ENCODE measurements around the gene TUBB3. TPM values are rescaled to one million over a fixed set of nuclear protein-coding genes. Genes with fewer than 3 reads are reported as not detected.

TUBB3 gene
- total and polyA plus RNA-seq, 10 donors = 0.41 to 4.3 (median 1.1) TPM; not detected in 2

DNA sequence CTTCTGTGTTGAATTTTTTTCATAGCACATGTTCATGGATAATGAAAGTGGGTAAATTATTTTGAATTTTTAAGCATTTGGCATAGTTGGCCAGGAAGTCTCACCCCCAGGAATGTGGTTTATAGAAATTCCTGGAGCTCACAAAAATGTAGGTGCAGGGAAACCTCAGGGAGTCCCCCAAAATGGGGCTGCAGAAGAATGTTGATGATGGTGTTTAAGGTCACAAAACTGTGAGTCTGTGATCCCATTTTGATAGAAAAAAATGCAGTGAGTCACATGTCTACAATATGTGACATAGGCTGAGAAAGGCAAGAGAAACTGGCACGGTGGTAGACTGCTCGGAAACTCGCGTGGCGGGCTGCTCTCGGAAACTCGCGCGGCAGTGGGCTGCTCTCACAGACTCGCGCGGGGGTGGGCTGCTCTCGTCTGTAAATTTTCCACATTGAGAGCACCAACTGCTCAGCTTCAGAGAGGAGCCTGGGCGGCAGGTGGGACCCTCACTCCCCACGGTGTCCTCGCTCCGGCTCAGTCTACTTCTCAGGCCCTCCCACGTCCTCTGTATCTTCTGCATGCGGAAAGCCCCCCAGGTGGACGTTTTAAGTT, 23.2 kb upstream of the TUBB3 start:
- Histone ChIP-seq H3K36me3 (peaks cover 5 to 89% (median 86%) of the 10 kb centered on the region in 6 donors), H3K4me1 (no peaks in the 10 kb centered on the region), H3K27me3 (replicated peaks in 1 of 7) (no peaks in the 10 kb centered on the region), H3K9me3 (no peaks in the 10 kb centered on the region), H3K27ac (no peak overlapping the region), H3K4me3 (no peak overlapping the region)
- TF ChIP-seq POLR2AphosphoS5 (IDR thresholded peaks at IDR 0.05) = no peak
- TF ChIP-seq, protein P1, sequence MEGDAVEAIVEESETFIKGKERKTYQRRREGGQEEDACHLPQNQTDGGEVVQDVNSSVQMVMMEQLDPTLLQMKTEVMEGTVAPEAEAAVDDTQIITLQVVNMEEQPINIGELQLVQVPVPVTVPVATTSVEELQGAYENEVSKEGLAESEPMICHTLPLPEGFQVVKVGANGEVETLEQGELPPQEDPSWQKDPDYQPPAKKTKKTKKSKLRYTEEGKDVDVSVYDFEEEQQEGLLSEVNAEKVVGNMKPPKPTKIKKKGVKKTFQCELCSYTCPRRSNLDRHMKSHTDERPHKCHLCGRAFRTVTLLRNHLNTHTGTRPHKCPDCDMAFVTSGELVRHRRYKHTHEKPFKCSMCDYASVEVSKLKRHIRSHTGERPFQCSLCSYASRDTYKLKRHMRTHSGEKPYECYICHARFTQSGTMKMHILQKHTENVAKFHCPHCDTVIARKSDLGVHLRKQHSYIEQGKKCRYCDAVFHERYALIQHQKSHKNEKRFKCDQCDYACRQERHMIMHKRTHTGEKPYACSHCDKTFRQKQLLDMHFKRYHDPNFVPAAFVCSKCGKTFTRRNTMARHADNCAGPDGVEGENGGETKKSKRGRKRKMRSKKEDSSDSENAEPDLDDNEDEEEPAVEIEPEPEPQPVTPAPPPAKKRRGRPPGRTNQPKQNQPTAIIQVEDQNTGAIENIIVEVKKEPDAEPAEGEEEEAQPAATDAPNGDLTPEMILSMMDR (IDR thresholded peaks at IDR 0.05 in 8 of 11, conservative IDR thresholded peaks at IDR 0.05 in 3 of 11) = no peak
- DNase-seq = no peak
- intact Hi-C loops (cut with DNase I; ENCODE audit: low total_unique reads) = no loop called here
- WGBS, 5 donors = 89 to 96% (median 94%) methylated on average over 20 of the region's 20 CpGs

DNA sequence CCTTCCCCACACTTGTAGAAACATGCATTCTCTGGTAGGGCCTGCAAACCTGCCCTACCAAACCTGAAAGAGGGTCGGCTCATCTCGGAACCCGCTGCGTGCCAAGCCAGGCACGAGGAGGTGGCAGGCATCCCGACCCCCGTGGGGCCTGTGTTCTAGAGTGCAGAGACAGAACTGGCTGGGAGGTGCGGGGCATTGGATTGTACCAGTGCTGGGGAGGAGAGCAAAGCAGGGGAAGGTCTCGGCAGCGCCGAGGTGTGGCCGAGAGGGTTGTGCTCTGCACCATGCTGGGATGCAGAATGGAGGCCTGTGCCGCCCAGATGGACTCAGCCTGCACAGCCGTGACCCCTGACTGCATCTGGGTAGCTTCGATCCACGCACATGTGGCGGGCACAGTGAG, 22.3 kb upstream of the TUBB3 start:
- 92 to 99% (median 96%) methylated on average over 14 to 17 of the region's 17 CpGs for WGBS, 5 donors
- DNase-seq = no peak
- no peak overlapping the region for H3K27ac ChIP-seq
- intact Hi-C loops (cut with DNase I; ENCODE audit: low total_unique reads) = no loop called here
- peaks cover 5 to 89% (median 86%) of the 10 kb centered on the region in 6 donors for H3K36me3 ChIP-seq
- no peaks in the 10 kb centered on the region for H3K9me3 ChIP-seq
- TF ChIP-seq, protein P1 (IDR thresholded peaks at IDR 0.05 in 8 of 11, conservative IDR thresholded peaks at IDR 0.05 in 3 of 11) = no peak
- TF ChIP-seq POLR2A (IDR thresholded peaks at IDR 0.05) (no peak), POLR2AphosphoS5 (IDR thresholded peaks at IDR 0.05) (peak in 2 of 3 donors; percentile 31 to 56)
- no peaks in the 10 kb centered on the region for H3K27me3 ChIP-seq (replicated peaks in 1 of 7)
- no peak overlapping the region for H3K4me3 ChIP-seq
- no peaks in the 10 kb centered on the region for H3K4me1 ChIP-seq

DNA sequence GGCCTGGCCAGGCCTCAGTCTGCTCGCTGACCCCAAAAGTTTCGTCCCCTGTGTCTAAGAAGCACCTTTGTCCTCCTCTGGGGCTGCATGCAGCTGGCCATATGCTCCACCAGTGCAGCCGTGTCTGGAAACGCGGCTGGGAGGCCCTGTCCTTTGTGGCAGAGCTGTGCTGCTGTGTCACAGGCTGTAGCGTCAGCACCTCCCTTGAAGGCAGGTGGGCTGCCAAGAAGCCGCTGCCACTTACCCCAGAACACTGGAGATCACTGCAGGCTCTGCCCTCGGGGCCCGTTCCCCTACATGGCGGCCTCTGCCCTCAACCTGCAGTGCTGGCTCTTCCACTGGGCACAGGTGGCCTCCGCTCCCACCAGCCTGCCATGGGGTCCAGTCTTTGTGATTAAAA, 20.2 kb upstream of the TUBB3 start:
- intact Hi-C loops (cut with DNase I; ENCODE audit: low total_unique reads) = no loop called here
- WGBS, 5 donors = 93 to 99% (median 95%) methylated on average over 6 to 11 of the region's 11 CpGs
- H3K4me1 ChIP-seq = no peaks in the 10 kb centered on the region
- no peak for DNase-seq
- peaks cover 5 to 89% (median 80%) of the 10 kb centered on the region in 6 donors for H3K36me3 ChIP-seq
- H3K27me3 ChIP-seq (replicated peaks in 1 of 7) = no peaks in the 10 kb centered on the region
- no peaks in the 10 kb centered on the region for H3K9me3 ChIP-seq
- TF ChIP-seq POLR2AphosphoS5 (IDR thresholded peaks at IDR 0.05) = peak in 1 of 3 donors; percentile 61
- TF ChIP-seq POLR2A (IDR thresholded peaks at IDR 0.05) = no peak
- TF ChIP-seq, protein P1 (IDR thresholded peaks at IDR 0.05 in 8 of 11, conservative IDR thresholded peaks at IDR 0.05 in 3 of 11) = no peak
- H3K4me3 ChIP-seq = no peak overlapping the region
- H3K27ac ChIP-seq = no peak overlapping the region

DNA sequence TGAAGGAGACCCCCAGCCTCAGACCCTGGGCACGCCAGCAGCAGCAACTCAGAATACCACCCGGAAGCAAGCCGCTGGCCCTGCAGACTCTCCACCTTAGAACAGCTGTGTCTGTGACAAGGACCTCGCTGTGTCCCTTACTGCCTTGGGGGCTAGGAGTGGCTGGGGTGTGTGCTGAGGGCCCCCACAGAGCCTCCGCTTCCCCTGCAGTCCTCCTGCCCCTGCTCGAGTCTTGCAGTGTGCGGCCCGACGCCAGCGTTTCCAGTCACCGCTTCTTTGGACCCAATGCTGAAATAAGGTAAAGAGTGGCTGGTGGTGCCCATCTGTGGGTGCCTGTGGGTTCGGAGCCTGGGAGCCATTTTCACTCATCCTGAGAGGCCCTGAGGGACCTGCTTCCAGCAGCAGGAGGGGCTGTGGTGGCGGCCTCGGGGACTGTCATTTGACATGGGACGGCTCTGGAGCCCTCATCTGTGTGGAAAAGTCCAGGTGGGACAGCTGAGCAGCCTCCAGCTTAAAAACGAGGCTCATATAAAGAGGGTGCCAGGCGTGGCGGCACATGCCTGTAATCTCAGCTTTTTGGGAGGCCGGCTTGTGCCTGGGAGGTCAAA, 19.1 kb upstream of the TUBB3 start:
- Histone ChIP-seq H3K4me1 (no peaks in the 10 kb centered on the region), H3K27me3 (replicated peaks in 1 of 7) (no peaks in the 10 kb centered on the region), H3K27ac (no peak overlapping the region), H3K9me3 (no peaks in the 10 kb centered on the region), H3K36me3 (peaks cover 5 to 89% (median 73%) of the 10 kb centered on the region in 6 donors), H3K4me3 (no peak overlapping the region)
- intact Hi-C loops (cut with DNase I; ENCODE audit: low total_unique reads) = no loop called here
- TF ChIP-seq POLR2AphosphoS5 (IDR thresholded peaks at IDR 0.05) (peak in 1 of 3 donors; percentile 24), POLR2A (IDR thresholded peaks at IDR 0.05) (no peak)
- WGBS, 5 donors = 93 to 96% (median 94%) methylated on average over 14 to 19 of the region's 19 CpGs
- DNase-seq = no peak
